ENCODE data around the gene CADM2. TPM values are rescaled to one million over a fixed set of nuclear protein-coding genes. Genes with fewer than 3 reads are reported as not detected.

Gene CADM2
- total RNA-seq, 2 experiments from 2014 or later, result not detected

GRCh38 chr3:84965141-84965540, 6.4 kb downstream of the CADM2 start:
- Mint-ChIP-seq H3K36me3 (ENCODE audit: low read depth) (no peaks in the 10 kb centered on the region), H3K4me1 (ENCODE audit: low read depth) (peaks cover 9% of the 10 kb centered on the region), H3K27me3 (ENCODE audit: low read depth) (peaks cover 24% of the 10 kb centered on the region), H3K4me3 (no peak overlapping the region), H3K27ac (no peak overlapping the region), H3K9me3 (no peaks in the 10 kb centered on the region)
- DNase-seq, result no peak
- CTCF ChIA-PET, result interaction anchor here (0.5 kb wide), 1 partner anchor 1416 kb away, joined by 3 read pairs; no protein-coding TSS in a partner anchor
- intact Hi-C loops (cut with micrococcal nuclease), result no loop called here

GRCh38 chr3:84967767-84968581, 9.2 kb downstream of the CADM2 start:
- no peaks in the 10 kb centered on the region for H3K4me1 Mint-ChIP-seq (ENCODE audit: low read depth)
- H3K4me3 Mint-ChIP-seq, result no peak overlapping the region
- intact Hi-C loops (cut with micrococcal nuclease), result no loop called here
- DNase-seq, result no peak
- no peaks in the 10 kb centered on the region for H3K9me3 Mint-ChIP-seq
- H3K36me3 Mint-ChIP-seq (ENCODE audit: low read depth), result no peaks in the 10 kb centered on the region
- H3K27me3 Mint-ChIP-seq (ENCODE audit: low read depth), result peaks cover 3% of the 10 kb centered on the region
- CTCF ChIA-PET, result no interaction called here
- no peak overlapping the region for H3K27ac Mint-ChIP-seq

DNA sequence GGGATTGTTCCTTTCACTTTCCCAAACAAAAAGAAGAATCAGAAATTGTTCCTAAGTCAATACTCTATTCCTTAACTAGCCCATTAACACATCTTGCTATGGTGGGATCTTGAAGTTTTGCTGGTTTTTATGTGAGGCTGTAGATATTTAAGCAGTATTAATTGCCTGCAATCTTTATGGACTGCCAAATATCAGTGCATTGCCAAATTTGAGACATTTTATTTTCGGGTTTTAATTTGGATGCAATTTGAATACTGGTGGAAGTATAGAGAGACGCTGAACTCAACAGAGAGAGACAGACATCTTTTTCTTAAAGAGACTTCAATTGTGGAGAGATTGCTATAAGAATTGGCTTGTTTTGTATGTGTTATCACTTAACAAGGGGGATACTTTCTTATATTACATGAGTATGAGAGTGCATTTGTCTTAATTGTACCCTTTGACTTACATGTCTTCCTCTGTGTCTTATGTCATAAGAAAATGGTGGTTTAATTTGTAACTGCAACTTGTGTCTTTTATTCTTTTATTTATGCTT, 10.0 kb downstream of the CADM2 start:
- Mint-ChIP-seq H3K27me3 (ENCODE audit: low read depth) (no peaks in the 10 kb centered on the region), H3K4me3 (no peak overlapping the region), H3K36me3 (ENCODE audit: low read depth) (no peaks in the 10 kb centered on the region), H3K4me1 (ENCODE audit: low read depth) (no peaks in the 10 kb centered on the region), H3K9me3 (no peaks in the 10 kb centered on the region), H3K27ac (no peak overlapping the region)
- no peak for DNase-seq
- CTCF ChIA-PET, result no interaction called here
- intact Hi-C loops (cut with micrococcal nuclease), result no loop called here

DNA sequence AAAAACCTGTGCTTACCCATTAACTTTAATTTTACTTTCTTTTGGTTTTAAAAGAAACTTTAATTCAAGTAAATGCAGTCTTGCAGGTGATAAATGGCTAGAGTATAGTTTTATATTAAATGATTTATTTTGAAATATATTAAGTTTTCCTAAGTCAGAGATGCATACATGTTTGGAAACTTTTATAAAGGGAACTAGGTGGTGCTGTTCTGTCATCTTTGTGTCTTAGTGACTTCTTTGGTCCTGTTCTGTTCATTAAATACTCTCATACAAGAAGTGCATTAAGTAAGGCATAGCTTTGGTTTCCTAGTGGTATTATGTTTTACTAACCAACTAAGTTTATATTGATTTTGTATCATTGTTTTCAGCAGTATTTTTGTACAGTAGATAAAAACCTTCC, 15.6 kb downstream of the CADM2 start:
- Mint-ChIP-seq H3K27ac (no peak overlapping the region), H3K4me1 (ENCODE audit: low read depth) (no peaks in the 10 kb centered on the region), H3K9me3 (no peaks in the 10 kb centered on the region), H3K27me3 (ENCODE audit: low read depth) (no peaks in the 10 kb centered on the region), H3K4me3 (no peak overlapping the region), H3K36me3 (ENCODE audit: low read depth) (no peaks in the 10 kb centered on the region)
- DNase-seq, result no peak
- intact Hi-C loops (cut with micrococcal nuclease), result no loop called here
- CTCF ChIA-PET, result no interaction called here

DNA sequence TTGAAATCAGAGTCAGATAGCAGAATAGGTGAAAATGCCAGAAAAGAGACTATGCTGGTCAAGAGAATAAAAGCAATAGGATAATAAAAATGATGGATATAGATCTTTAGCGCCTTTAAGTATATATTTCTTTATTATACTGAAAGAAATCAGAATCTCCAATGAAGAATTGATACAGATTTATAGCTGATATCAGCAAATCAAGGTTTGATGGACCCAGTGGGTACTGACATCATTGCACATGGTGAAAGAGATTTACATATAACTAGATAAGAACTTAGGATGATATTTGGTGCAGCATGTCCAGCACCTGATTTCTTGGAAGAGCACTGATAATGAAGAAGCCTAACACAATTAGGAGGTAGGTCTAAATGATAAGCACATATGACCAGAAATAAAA, 18.2 kb downstream of the CADM2 start:
- Mint-ChIP-seq H3K27me3 (ENCODE audit: low read depth) (no peaks in the 10 kb centered on the region), H3K36me3 (ENCODE audit: low read depth) (no peaks in the 10 kb centered on the region)
- intact Hi-C loops (cut with micrococcal nuclease), result no loop called here

GRCh38 chr3:84978843-84979242, 20.1 kb downstream of the CADM2 start:
- Mint-ChIP-seq H3K27ac (no peak overlapping the region), H3K4me3 (no peak overlapping the region), H3K9me3 (no peaks in the 10 kb centered on the region), H3K27me3 (ENCODE audit: low read depth) (no peaks in the 10 kb centered on the region), H3K36me3 (ENCODE audit: low read depth) (no peaks in the 10 kb centered on the region), H3K4me1 (ENCODE audit: low read depth) (no peaks in the 10 kb centered on the region)
- DNase-seq, result no peak
- intact Hi-C loops (cut with micrococcal nuclease), result no loop called here
- CTCF ChIA-PET, result no interaction called here

More for the DNA sequence above, 18.2 kb downstream of the CADM2 start:
- CTCF ChIA-PET, result no interaction called here
- no peak overlapping the region for H3K27ac Mint-ChIP-seq
- H3K9me3 Mint-ChIP-seq, result no peaks in the 10 kb centered on the region
- no peak overlapping the region for H3K4me3 Mint-ChIP-seq
- no peaks in the 10 kb centered on the region for H3K4me1 Mint-ChIP-seq (ENCODE audit: low read depth)
- no peak for DNase-seq

DNA sequence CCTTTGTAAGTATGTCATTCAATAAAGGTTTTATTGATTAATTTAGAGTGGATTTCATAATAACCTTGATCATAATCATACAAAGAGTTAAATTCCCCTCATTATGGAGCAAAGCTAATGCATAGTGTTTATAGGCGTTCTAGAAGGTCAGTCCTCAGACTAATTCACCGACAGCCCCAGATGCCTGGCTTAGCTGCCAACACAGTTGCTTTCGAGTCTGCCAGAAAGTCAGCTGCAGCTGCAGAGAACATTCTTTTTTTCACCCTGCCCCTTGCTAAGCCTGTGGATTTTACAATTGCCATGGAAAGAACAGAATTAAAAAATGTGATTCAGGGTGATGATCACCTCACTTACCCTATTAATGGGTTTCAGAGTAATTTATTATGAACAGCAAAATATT, 21.2 kb downstream of the CADM2 start:
- no peaks in the 10 kb centered on the region for H3K36me3 Mint-ChIP-seq (ENCODE audit: low read depth)
- no peaks in the 10 kb centered on the region for H3K4me1 Mint-ChIP-seq (ENCODE audit: low read depth)

DNA sequence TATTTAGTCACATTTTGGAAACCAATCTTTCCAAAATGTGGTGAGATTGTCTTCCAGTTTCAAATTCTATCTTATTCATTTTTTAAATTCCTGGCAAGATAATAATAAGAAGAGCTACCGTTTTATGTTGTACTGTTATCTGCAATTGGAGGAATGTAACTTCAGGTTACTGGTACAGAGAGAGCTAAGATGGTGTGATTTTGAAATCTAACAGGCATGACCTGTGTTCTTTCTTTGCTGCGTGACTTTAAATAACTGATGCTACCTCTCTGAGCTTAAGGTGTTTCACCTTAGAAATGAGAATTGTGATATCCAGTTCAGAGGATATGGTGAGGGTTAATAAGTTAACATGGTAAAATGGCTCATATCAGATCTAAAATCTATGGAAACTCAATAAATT, 21.7 kb downstream of the CADM2 start:
- no peak for DNase-seq
- H3K4me3 Mint-ChIP-seq, result no peak overlapping the region
- H3K4me1 Mint-ChIP-seq (ENCODE audit: low read depth), result no peaks in the 10 kb centered on the region
- intact Hi-C loops (cut with micrococcal nuclease), result no loop called here
- H3K27ac Mint-ChIP-seq, result no peak overlapping the region
- CTCF ChIA-PET, result no interaction called here
- H3K27me3 Mint-ChIP-seq (ENCODE audit: low read depth), result no peaks in the 10 kb centered on the region
- no peaks in the 10 kb centered on the region for H3K9me3 Mint-ChIP-seq
- H3K36me3 Mint-ChIP-seq (ENCODE audit: low read depth), result no peaks in the 10 kb centered on the region

More for the DNA sequence above, 21.2 kb downstream of the CADM2 start:
- Mint-ChIP-seq H3K9me3 (no peaks in the 10 kb centered on the region), H3K27ac (no peak overlapping the region), H3K4me3 (no peak overlapping the region), H3K27me3 (ENCODE audit: low read depth) (no peaks in the 10 kb centered on the region)
- DNase-seq, result no peak
- intact Hi-C loops (cut with micrococcal nuclease), result no loop called here
- CTCF ChIA-PET, result no interaction called here

DNA sequence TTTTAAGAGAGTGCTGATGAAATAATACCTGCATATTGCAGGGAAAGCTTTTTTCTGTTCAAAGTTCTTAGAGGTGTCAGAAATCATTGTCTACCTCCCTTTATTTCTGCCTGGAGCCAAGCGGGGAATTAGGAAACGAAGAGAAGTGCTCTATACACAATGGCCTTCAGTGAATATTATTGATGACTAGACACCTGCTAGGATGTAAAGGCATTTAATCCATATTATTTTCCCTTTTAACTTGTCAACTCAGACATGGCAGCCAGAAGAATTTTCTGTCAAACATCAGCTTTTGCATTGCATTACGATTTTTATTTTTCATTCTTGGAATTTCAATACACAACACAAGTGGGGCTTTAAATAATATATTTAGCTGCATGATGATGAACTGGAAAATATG, 24.7 kb downstream of the CADM2 start:
- CTCF ChIA-PET, result no interaction called here
- no peaks in the 10 kb centered on the region for H3K4me1 Mint-ChIP-seq (ENCODE audit: low read depth)
- H3K27ac Mint-ChIP-seq, result no peak overlapping the region
- H3K36me3 Mint-ChIP-seq (ENCODE audit: low read depth), result no peaks in the 10 kb centered on the region
- intact Hi-C loops (cut with micrococcal nuclease), result no loop called here
- H3K27me3 Mint-ChIP-seq (ENCODE audit: low read depth), result no peaks in the 10 kb centered on the region
- no peak overlapping the region for H3K4me3 Mint-ChIP-seq
- no peak for DNase-seq
- peaks cover under 1% of the 10 kb centered on the region for H3K9me3 Mint-ChIP-seq

DNA sequence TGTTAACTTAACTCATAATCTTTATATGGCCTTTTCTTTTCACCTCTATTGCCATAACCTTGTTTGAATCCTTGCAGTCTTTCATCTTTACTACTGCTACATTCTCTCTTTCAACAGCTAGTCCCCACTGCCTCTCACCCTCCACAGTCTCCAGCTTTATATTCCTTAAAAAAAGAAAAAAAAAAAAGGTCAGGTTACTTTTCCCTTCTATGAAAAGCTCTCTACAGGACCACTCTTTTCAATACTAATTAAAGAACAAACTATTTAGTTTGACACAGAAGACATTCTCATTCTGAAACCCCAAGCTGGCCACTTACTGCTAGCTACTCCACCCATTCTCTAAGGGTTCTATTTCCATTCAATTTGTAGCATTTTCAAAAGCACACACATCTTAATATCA, 25.6 kb downstream of the CADM2 start:
- H3K27ac Mint-ChIP-seq, result no peak overlapping the region
- no peak overlapping the region for H3K4me3 Mint-ChIP-seq
- H3K4me1 Mint-ChIP-seq (ENCODE audit: low read depth), result no peaks in the 10 kb centered on the region
- DNase-seq, result no peak
- H3K27me3 Mint-ChIP-seq (ENCODE audit: low read depth), result no peaks in the 10 kb centered on the region
- CTCF ChIA-PET, result interaction anchor here (0.6 kb wide), 1 partner anchor 326 kb away, joined by 3 read pairs; no protein-coding TSS in a partner anchor
- intact Hi-C loops (cut with micrococcal nuclease), result no loop called here
- peaks cover 2% of the 10 kb centered on the region for H3K9me3 Mint-ChIP-seq
- no peaks in the 10 kb centered on the region for H3K36me3 Mint-ChIP-seq (ENCODE audit: low read depth)

GRCh38 chr3:84985795-84986194, 27.0 kb downstream of the CADM2 start:
- Mint-ChIP-seq H3K36me3 (ENCODE audit: low read depth) (no peaks in the 10 kb centered on the region), H3K4me3 (no peak overlapping the region), H3K9me3 (peaks cover 2% of the 10 kb centered on the region), H3K27me3 (ENCODE audit: low read depth) (no peaks in the 10 kb centered on the region), H3K27ac (no peak overlapping the region), H3K4me1 (ENCODE audit: low read depth) (no peaks in the 10 kb centered on the region)
- intact Hi-C loops (cut with micrococcal nuclease), result no loop called here
- CTCF ChIA-PET, result no interaction called here
- DNase-seq, result no peak

DNA sequence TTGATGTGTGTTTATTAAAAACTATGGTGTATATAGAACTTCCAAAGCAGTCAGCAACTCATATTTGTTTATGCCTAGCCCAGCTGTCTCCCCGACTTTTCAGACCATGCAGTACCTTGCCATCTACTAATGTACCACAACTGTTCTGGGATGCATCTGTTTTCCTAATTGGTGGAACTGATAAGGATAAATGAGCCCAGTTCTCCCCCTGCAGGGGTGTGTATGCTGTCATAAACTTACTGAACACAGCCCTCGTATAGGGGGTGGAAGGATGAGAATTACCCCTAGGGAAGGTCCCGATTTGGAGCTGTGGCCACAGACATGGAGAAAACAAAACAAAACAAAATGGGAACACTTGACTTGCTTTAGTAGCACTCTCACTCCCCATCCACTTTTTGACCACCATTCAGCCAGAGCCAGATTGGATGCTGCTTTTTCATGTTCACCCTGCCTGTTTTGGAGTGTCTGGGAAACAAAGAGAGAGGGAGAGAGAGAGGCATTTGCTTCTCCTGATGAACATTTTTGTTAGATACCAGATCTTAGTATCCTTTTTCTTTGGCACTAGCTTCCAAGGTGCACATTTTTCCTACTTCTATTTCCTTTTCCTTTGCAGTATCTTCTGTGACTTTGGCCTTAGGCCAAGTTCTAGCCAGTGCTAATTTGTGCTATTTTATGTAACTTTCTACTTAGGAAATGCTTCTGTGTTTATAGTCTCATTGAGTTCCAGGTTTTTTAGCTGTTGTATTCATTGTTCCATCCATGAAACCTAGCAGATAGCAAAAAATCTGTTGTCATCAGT, 29.1 kb downstream of the CADM2 start:
- CTCF ChIA-PET, result no interaction called here
- H3K4me1 Mint-ChIP-seq (ENCODE audit: low read depth), result no peaks in the 10 kb centered on the region
- DNase-seq, result no peak
- no peak overlapping the region for H3K4me3 Mint-ChIP-seq
- no peaks in the 10 kb centered on the region for H3K36me3 Mint-ChIP-seq (ENCODE audit: low read depth)
- H3K27ac Mint-ChIP-seq, result no peak overlapping the region
- H3K27me3 Mint-ChIP-seq (ENCODE audit: low read depth), result no peaks in the 10 kb centered on the region
- peaks cover 2% of the 10 kb centered on the region for H3K9me3 Mint-ChIP-seq
- intact Hi-C loops (cut with micrococcal nuclease), result no loop called here

- CTCF ChIA-PET, result no interaction called here
- H3K27ac Mint-ChIP-seq, result no peak overlapping the region
Measured at GRCh38 chr3:84989102-84989501, 30.3 kb downstream of the CADM2 start.

More at GRCh38 chr3:84989102-84989501, 30.3 kb downstream of the CADM2 start:
- no peaks in the 10 kb centered on the region for H3K27me3 Mint-ChIP-seq (ENCODE audit: low read depth)
- H3K4me1 Mint-ChIP-seq (ENCODE audit: low read depth), result no peaks in the 10 kb centered on the region
- no peak for DNase-seq
- H3K4me3 Mint-ChIP-seq, result no peak overlapping the region
- H3K9me3 Mint-ChIP-seq, result peaks cover 2% of the 10 kb centered on the region
- no peaks in the 10 kb centered on the region for H3K36me3 Mint-ChIP-seq (ENCODE audit: low read depth)
- intact Hi-C loops (cut with micrococcal nuclease), result no loop called here

Data from activated naive CD4-positive, alpha-beta T cell treated with anti-CD3 and anti-CD28 coated beads for 36 hours (primary cell).